NCI-H1694 treated with DMSO at 0.1 percent for 48 hours (cell line): ENCODE data around the gene IGFBP6.
"Not testable (repeated sequence)": the region's sequence is repeated elsewhere in the genome, so short reads cannot be mapped to it uniquely, and the experiment has no call there.

ENCODE experiments used
- DNase-seq: peaks from one replicate; lab custom pipeline; 2025; lab: John Stamatoyannopoulos, UW

Gene IGFBP6

DNA sequence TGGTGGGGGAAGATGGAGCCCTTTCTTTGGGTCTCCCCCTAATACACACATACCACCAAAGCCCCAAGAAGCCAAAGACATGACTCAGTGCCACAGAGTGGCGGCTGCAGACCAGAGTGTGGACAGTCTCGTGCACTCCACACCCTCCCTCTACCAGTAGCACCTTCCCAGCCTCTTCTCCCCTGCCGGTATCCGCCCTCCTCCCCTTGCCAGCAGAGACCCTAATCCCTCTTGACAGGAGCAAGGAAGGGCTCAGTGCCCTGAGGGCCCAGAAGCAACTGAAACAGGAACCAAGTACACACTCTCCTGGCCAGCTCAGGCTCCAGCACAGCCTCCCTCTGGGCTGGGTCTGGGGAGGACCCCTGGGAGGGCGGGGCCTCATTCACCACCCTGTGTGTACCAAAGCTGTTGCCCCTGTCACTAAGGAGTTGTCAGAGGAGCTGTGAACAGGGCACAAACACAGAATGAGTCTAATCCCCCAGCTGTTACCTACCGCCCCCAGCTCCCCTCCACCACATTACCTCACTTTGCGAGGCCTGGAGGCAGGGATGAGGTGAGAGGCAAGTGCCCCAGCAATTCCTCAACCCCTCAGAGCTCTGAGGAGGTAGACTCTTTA lies 26.5 kb upstream of the IGFBP6 start:
- no peak for DNase-seq

DNA sequence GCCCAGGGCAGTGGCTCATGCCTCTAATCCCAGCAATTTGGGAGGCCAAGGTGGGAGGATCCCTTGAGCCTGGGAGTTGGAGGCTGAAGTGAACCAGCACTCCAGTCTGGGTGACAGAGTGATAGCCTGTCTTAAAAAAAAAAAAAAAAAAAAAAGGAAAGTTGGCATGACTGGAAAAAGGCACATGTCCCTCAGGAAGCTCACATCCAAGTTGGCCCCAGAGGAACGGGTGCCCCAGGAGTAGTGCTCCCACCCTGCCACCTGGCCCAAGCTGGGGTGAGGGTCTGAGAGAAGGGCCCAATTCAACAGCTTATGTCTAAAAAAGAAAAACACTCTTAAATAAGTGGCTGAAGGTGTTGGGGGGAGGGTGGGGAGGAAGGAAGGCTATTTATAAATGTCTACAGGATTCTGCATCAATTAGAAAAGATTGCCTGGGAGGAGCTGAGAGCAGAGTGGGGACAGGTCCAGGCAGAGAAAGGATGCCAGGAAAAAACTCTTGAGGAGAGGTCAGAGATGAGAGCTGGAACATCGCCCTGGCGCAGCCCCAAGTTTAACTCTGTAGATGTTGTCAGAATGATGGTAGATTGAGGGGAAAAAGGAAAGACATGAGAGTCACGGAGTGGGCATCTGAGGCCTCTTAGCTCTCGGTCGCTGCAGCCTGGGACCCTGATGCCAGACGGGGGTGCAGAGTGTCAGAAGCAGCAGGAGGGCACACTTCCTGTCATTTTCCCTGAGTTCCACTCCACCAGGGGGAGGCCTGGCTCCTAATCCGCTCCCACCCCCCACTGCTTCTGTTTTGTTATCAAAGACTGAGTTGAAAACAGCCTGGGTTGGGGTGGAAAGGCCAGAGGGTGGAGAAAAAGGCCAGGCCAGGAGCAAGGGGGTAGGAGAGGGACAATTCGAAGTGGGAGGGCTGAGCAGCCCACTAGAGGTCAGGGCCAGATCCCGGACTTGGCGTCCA lies 25.6 kb upstream of the IGFBP6 start:
- no peak for DNase-seq

DNA sequence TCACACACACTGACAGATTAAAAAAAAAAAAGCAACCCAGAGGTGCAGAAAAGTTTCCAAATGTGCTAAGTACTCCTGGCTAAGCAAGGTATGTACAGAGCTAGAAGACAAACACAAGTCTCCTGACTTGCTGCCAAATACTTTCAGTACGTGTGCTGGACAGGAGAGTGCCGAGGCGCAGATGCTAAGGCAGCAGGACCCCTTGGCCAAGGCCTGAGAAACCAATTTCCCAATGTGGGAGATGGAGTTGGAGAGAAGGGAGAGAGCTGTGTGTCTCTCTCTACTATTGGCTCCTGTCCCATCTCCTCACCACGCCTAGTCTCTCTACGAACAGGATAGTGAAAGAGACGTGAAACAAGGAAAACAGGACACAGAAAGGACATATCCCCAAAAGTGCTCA lies 23.6 kb upstream of the IGFBP6 start:
- DNase-seq: no peak

DNA sequence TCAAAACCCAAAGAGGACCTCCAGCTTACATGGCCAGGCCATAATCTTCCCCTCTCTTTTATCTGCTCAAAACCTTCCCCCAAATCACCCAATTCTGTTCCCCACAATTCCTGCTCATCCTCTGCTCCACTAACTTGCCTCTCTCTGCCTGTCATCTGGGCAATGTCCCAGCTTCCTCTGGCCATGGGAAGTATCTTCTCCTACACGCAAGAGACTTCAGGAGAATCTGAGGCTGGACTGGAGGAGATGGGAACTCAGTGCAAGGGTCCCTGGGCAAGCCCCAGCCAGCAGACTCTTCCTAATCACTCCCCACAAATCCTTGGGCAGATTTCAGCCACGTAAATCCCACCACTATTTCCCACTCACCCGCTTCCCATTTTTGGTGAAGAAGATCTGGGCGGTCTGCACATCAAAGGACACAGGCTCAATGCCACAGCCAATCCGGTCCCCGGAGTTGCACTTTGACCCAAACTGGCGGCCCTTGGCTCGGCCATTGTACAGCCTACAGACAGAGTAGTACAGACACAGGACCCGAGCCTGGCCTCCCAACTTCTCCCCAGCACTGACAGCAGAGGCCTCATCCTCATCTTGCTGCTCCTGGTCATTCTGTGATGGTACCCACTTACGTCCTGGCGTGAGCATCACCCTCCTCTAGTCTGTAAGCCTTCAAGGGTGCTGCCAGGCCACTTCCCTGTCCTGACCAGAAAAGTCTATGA lies 23.0 kb upstream of the IGFBP6 start:
- no peak for DNase-seq

DNA sequence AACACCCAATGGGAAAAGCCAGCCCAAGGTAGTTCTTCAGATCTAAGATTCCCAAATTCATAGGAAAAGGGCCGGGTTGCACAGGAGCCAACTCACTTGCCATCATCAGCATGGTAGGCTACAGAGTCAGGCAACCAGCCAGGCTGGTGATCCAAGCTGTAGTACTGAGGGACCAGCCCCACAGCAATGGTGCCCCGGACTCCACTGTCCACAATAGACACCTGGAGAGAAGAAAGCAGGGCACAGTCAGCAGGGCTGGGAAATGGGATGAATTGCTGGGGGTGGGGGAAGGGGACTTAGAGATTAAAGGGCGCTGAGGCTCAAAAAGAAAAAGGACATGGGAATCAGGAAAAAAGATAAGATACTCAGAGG lies 22.5 kb upstream of the IGFBP6 start:
- no peak for DNase-seq

DNA sequence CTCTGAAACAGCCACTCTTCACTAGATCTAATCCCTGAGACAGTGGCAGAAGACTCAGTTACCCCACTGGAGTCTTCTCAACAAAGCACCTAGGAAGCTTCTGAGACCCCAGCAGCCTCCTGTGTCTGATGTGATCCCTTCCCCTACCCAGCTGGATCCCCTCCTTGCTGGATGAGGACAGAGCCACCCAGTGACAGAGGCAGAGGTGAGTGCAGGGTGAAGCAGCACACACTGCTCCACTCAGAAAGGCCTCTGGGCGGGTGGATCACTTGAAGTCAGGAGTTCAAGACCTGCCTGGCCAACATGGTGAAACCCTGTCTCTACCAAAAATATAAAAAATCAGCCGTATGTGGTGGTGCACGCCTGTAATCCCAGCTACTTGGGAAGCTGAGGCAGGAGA lies 21.0 kb upstream of the IGFBP6 start:
- no peak for DNase-seq

DNA sequence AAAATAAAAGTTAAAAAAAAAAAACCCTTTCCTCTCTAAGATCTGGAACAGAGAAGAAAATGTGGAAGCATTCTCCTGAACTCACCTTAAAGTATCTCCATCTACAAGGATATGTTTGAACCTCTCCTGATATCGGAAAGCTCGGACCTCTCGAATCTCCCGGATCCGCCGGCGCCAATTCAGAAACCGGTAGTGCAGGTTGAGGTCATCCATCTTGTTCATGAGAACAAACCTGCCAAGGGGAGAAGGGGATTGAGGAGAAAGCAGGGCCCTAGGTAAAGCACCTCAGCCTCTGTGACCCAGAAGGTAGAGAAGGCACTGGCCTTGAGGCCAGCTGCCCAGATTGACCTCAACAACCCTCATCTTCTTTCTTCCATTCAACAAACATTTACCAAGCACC lies 20.4 kb upstream of the IGFBP6 start:
- DNase-seq: no peak

DNA sequence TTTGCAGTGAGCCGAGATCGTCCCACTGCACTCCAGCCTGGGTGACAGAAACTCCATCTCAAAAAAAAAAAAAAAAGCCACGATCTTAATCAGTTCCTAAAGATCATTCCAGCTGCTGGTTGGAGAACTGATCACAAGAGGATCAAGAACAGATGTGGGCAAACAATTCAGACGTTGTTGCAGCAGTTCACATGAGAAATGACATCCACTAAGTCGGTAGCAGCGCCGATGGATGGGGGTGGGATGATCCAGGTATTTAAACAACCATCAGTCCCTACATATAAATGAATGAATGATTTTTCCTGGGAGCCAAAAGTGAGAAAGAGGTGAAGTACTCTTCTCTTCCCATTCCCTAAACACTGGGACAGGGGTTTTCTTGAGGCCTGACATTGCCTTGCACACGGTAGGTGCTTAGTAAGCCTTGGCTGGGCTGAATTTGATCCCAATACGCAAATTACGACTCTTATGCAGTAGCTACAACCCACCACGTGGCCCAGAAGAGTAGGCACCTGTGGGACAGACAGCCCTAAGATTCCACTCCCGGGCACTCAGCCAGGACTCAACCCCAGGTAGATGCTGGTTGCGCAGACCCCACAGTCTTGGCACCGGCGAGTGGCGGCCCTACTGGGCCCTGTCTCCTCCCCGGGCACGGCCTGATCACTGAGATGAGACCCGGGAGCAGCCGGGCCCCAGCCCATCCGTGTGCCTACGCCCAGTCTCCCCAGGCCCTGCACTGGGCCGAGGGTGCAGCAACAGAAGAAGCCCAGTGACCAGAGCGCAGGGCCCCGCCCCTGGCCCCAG lies 18.8 kb upstream of the IGFBP6 start:
- no peak for DNase-seq

DNA sequence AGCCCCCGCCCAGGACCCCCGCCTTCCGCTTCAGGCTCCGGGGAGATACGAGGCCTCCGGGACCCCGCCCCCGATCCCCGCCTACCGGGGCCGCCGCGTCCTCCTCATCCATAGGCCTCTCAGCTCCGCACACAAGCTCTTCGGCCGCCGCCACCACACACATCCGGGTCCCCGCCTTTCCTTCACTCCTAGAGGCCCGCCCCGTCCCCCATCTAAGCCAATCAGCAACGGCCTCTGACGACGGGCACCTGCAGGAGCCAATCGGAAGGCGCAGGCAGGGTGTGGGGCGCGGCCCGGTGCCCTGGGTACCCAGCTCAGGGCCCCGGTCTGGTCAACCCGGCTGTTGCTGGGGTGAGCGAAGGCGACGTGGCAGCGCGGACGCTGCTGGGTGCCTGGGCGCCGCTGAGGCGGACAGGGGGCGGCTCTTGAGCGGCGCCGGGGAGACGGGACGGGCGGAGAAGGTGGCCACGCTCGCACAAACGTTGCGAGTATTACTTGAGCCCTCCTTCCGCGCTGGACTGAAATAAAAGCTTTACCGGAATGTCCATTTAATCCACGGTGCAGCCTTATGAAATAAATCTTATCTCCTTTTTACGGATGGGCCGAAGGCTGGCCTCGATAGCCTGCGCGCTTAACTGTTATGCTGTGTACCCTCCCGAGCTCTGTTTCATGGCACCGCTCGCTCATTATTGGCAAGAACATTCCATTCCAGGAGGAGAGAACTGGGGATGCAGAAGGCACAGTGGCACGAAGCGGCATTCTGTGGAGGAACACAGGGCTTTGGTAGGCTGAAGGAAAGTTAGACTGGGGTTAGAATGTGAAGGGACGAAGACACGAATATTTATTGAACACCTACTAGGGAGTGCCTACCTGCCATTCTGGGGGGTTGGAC lies 18.0 kb upstream of the IGFBP6 start, which contains the start of gene SPRYD3:
TSS of gene SPRYD3 (minus strand) at position 165 of the 892 bp plus-strand sequence. CDS start at position 108, 57 bp downstream.
- DNase-seq: peak; percentile 84

DNA sequence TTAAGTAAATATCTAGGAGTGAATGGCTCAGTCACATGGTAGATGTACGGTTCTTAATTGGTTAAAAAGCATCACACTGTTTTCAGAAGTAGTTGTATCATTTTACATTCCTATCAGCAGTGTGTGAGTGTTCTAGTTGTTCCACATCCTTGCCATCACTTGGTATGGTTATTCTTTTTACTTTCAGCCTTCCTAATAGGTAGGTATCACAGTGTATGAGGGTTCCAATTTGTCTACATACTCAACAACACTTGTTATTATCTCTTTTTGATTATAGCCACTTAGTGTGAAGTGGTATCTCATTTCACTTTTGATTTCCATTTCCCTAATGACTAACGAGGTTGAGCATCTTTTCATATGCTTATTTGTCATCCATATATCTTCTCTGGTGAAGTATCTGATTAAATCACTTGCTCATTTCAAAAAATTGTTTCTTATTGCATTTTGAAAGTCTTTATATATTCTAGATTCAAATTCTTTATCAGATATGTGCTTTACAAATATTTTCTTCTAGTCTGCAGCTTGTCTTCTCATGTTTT lies 14.8 kb upstream of the IGFBP6 start:
- no peak for DNase-seq

DNA sequence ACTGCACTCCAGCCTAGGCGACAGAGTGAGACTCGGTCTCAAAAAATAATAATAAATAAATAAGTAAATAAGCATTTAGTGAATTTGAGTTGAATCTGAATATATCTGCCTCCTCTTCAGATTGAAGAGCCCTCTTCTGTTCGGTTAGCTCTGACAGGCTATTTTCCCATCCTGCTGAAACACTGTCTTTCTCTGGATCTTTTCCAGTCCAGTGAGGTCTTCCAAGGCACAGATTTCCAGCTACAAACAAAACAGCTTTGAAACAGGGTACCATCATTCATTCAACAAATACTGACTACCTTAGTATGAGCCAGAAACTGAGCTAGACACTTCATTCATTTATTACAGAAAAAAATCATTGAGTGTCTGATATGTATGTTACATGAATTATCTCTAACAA lies 11.1 kb upstream of the IGFBP6 start:
- DNase-seq: no peak

DNA sequence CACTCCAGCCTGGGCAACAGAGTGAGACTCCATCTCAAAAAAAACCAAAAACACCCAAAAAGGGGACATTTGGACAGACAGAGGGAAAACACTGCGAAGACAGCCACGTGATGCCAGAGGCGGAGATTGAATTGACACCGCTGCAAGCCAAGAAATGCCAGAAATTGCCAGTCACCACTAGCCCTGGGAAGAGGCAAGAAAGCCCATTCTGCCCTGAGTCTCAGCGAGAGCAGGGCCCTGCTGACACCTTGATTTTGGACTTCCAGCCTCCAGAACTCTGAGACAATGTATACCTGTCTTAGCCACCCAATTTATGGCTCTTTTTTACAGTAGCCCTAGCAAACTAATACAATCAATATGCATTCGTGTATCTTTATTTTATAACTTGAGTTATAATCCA lies 7.4 kb upstream of the IGFBP6 start:
- no peak for DNase-seq

DNA sequence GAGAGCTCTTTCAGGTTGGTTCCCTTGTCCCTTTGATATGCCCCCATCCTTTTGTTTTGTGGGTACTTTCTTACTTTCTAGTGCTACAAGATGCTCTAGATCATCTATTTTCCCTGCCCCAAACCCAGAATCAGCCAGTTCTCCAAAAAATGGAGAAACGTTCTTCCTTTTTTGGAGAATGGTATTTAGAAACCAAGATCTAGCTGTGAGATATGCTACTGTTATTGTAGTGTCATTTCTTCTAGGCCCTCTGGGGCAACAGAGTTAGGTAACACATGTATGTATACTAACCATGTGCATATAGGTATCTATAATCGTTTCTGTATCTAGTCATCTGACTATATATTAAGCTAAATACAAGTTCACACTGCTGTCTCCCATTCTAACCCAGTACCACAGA lies 6.9 kb upstream of the IGFBP6 start:
- no peak for DNase-seq

DNA sequence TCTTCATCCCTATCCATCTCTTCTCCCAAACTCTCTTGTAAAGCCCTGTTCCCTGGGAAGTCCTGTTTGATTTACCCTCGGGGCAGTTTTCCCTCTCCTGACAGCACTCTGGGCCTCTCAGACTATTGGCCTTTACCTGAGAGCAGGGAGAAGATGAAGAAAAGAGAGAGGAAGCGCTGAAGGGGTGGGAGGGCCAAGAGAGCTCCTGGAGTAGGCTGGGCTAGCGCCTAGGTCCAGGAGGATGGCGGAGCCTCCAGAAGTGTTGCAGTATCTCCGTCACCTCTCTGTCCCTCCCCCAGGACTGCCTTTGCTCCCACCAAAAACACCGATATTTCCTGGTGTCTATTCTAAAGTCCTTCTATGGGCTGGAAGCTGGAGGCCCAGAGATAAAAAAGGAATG lies 5.7 kb upstream of the IGFBP6 start:
- no peak for DNase-seq

DNA sequence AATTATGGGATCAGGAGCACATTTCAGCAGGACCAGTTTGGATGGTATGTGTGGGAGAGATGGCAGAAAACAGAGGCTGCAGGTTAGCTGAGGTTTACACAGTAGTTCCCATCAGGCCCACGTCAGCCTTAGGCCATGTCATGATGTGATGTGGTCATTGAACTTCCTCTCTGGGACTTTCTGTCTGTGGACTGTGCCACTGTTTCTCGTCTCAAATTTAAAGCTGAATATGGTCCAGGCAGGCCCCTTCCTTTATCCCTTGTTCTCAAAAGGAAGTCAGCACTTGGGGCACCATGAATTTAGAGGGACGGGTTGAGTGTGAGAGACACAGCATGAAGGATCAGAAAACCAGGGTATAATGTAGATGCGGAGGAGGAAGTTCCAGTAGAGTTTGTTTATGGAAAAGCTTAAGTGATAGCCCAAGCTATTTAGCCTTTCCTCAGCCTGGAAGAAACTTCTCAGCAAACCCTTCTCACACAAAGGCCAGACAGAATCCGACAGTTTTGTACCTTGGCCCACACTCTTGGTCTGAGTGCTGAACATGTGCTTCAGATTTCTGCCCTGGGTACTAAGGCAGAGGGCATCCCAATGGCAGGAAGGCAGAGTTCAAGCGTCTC lies 3.6 kb upstream of the IGFBP6 start:
- no peak for DNase-seq

DNA sequence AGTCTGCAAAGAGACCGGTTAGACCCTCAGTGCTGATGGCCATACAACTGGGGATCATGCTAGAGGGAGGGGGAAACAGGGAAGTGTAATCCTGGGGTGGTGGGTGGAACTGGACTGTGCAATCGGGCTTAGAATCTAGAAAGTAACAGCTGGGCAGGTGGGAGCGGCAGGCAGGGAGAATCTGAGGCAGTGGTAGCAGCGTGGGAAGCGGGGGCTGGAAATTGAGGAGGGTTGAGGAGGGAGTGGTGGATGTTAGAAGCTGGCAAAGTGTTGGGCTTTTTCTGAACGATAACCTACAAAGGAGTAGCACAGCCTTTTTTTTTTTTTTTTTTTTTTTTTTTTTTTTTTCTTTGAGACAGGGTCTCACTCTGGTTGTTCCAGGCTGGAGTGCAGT lies 3.1 kb upstream of the IGFBP6 start:
- DNase-seq: no peak

DNA sequence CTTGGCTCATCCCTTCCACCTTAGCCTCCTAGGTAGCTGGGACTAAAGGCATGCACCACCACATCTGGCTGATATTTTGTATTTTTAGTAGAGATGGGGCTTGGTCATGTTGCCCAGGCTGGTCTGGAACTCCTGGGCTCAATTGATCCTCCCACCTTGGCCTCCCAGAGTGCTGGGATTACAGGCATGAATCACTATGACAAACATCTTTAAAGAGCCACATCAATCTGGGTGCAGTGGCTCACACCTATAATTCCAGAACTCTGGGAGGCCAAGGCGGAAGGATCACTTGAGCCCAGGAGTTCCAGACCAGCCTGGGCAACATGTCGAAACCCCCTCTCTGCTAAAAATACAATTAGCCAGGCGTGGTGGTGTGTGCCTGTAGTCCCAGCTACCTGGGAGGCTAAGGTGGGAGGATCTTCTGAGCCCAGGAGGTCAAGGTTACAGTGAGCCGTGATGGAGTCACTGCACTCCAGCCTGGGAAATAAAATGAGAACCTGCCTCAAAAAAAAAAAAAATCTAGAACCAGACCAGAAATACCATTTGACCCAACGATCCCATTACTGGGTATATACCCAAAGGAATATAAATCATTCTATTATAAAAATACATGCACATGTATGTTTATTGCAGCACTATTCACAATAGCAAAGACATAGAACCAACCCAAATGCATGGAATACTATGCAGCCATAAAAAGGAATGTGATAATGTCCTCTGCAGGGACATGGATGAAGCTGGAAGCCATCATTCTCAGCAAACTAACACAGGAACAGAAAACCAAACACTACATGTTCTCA lies 2.5 kb upstream of the IGFBP6 start:
- not testable (repeated sequence) for DNase-seq

DNA sequence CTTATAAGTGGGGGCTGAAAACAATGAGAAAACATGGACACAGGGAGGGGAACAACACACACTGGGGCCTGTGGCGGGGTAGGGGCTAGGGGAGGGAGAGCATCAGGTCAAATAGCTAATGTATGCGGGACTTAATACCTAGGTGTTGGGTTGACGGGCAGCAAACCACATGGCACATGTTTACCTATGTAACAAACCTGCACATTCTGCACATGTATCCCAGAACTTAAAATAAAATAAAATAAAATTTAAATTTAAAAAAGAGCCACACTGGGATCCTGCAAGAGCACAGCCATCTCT lies 1.9 kb upstream of the IGFBP6 start:
- DNase-seq: not testable (repeated sequence)

DNA sequence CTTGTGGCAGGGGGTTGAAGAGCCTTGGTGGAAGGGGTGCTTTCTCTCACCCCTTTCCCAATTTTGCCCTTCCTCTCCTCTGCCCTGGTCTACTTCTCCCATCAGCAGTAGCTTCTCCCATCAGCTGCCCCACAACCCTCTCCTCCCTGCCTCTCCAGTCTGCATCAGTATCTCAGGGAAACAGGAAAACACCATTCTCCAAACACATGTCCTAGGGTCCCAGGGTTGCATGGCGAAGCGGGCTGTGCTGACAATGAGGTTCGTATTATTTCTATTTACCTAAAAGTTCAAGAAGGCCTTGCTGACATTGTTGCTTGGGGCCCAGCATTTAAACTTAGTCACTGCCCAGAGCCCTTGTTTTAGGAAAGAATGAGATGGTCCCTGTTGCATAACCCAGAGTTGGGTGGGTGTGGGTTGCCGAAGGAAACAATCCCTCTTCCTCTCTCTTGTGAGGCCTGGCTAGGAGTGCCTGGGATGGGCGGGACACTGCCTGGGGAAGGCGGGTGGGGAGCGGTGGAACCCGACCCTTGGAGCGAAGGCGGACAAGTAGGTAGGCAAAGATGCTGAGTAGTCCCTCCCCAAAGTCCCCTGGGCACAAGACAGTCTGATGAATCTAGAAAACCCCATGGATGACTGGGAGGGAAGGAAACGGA lies 1.3 kb upstream of the IGFBP6 start:
- no peak for DNase-seq
